HEK293T (cell line): ENCODE results near the gene FRMD1.

Experiments
- CTCF ChIA-PET: fragments of 350-600 bp; formaldehyde crosslinking; extraction: SDS; loops from one replicate; lab custom pipeline; 2021; ENCODE audit warnings: antibody characterized with exemption, inconsistent platforms; lab: Yijun Ruan, JAX
- POLR2A ChIA-PET: fragments of 350-600 bp; formaldehyde crosslinking; extraction: SDS; loops from one replicate; lab custom pipeline; 2020; ENCODE audit warnings: antibody characterized with exemption, inconsistent platforms; lab: Yijun Ruan, JAX
- DNase-seq: peaks from one replicate; pipeline ENCODE4 v3.0.0; 2012; ENCODE audit warnings: mixed read lengths; ENCODE audit errors: extremely low spot score
- ARNT ChIP-seq: fragments of 450-650 bp; IDR thresholded peaks from 2 replicates; pipeline ENCODE4 v1.6.1; 2017; ENCODE audit warnings: mild to moderate bottlenecking
- ELF4 ChIP-seq: fragments of 450-650 bp; IDR thresholded peaks from 2 replicates; pipeline ENCODE4 v1.6.1; 2017; ENCODE audit warnings: antibody characterized with exemption
- SP1 ChIP-seq: fragments of 450-650 bp; IDR thresholded peaks from 2 replicates; pipeline ENCODE4 v1.6.1; 2017

Gene FRMD1

DNA sequence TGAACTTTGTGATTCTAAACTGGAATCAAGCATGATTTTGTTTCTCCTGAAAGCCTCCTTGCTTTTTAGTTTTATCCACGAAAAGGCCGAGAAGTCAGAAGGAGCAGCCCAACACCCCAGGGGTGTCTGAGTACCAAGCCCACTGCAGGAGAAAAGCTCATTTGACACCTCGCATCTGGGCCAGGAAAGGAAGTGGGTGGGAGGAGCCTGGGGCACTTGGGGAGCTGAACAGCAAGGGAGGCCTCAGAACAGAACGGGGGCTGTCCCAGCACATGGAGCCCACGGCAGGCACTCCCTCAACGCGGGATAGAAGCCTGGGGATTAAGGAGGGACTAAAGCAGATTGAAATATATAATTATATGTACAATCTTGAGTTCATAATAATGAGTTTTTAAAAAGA, 75.0 kb downstream of the FRMD1 start:
- CTCF ChIA-PET, result no interaction called here
- no peak for DNase-seq
- POLR2A ChIA-PET, result no interaction called here
- TF ChIP-seq SP1 (no peak), ARNT (no peak), ELF4 (no peak)
